RWPE2 (cell line): Measurements from ENCODE around the gene ECE1.

Experiments
- ATAC-seq: fragments of 200-7000 bp; cut with Tn5 transposase; 3 replicates; pipeline ENCODE4 v1.9.1; 2021; ENCODE audit warnings: low read depth
- DNase-seq: peaks from one replicate; pipeline ENCODE4 v3.0.0-alpha.2; 2020; ENCODE audit warnings: low spot score
- H3K27ac ChIP-seq: fragments of 450-650 bp; 2 replicates; pipeline ENCODE4 v1.5.1; 2017; ENCODE audit warnings: mild to moderate bottlenecking; ENCODE audit not compliant: poor library complexity, severe bottlenecking
- H3K27me3 ChIP-seq: fragments of 250-450 bp; sonication (Bioruptor Pico); 2 replicates; pipeline ENCODE4 v1.5.1; 2021; ENCODE audit warnings: mild to moderate bottlenecking, moderate library complexity; ENCODE audit not compliant: insufficient read depth, poor library complexity, severe bottlenecking
- H3K36me3 ChIP-seq: fragments of 250-450 bp; sonication (Bioruptor Pico); 2 replicates; pipeline ENCODE4 v1.5.1; 2020; ENCODE audit warnings: low read depth, mild to moderate bottlenecking, moderate library complexity
- H3K4me1 ChIP-seq: fragments of 250-450 bp; sonication (Bioruptor Pico); 2 replicates; pipeline ENCODE4 v1.5.1; 2021; ENCODE audit warnings: mild to moderate bottlenecking, moderate library complexity; ENCODE audit not compliant: insufficient read depth, poor library complexity, severe bottlenecking
- H3K4me3 ChIP-seq: fragments of 250-450 bp; sonication (Bioruptor Pico); 2 replicates; pipeline ENCODE4 v1.5.1; 2021; ENCODE audit warnings: mild to moderate bottlenecking, moderate library complexity; ENCODE audit not compliant: severe bottlenecking
- H3K9me3 ChIP-seq: fragments of 250-450 bp; sonication (Bioruptor Pico); 2 replicates; pipeline ENCODE4 v1.5.1; 2021; ENCODE audit warnings: mild to moderate bottlenecking, moderate library complexity; ENCODE audit not compliant: severe bottlenecking
- CTCF ChIP-seq: fragments of 450-650 bp; IDR thresholded peaks from one replicate; pipeline ENCODE4 v1.5.1; 2017; ENCODE audit warnings: mild to moderate bottlenecking, moderate library complexity; ENCODE audit not compliant: poor library complexity, severe bottlenecking

Gene ECE1

GRCh38 chr1:21334214-21335087 lies 44.2 kb upstream of the ECE1 start:
- ATAC-seq = peak; percentile 36
- peak; percentile 75 for TF ChIP-seq CTCF
- no peak for DNase-seq
- H3K4me3 ChIP-seq = no peak overlapping the region
- H3K4me1 ChIP-seq = peaks cover 41% of the 10 kb centered on the region
- H3K27me3 ChIP-seq = no peaks in the 10 kb centered on the region
- no peaks in the 10 kb centered on the region for H3K36me3 ChIP-seq
- no peaks in the 10 kb centered on the region for H3K9me3 ChIP-seq
- H3K27ac ChIP-seq = peak overlapping the region; percentile 78

DNA sequence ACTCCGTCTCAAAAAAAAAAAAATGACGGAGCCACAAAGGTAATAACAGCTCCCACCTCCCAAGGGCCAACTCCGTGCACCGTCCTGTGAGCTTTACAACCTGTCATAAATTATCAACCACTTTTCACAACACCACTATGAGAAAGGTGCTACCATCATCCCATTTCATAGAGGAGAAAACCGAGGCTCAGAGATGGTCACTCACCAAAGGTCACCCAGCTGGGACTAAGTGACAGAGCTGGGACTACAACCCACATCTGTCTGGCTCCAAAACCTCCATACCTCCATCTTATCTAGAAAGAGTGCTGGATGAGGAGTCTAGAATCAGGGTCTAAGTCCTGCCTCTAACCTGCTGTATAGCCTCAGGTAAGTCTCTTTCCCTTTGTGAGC lies 43.6 kb upstream of the ECE1 start:
- TF ChIP-seq CTCF = no peak
- Histone ChIP-seq H3K4me1 (peaks cover 44% of the 10 kb centered on the region), H3K36me3 (no peaks in the 10 kb centered on the region), H3K9me3 (no peaks in the 10 kb centered on the region), H3K27ac (peak overlapping the region; percentile 78), H3K4me3 (no peak overlapping the region), H3K27me3 (no peaks in the 10 kb centered on the region)
- ATAC-seq (no peak), DNase-seq (no peak)

- no peaks in the 10 kb centered on the region for H3K36me3 ChIP-seq
- peaks cover 35% of the 10 kb centered on the region for H3K4me1 ChIP-seq
- no peak overlapping the region for H3K4me3 ChIP-seq
- no peak for DNase-seq
- TF ChIP-seq CTCF = no peak
- H3K9me3 ChIP-seq = no peaks in the 10 kb centered on the region
- ATAC-seq = no peak
- H3K27me3 ChIP-seq = no peaks in the 10 kb centered on the region
- no peak overlapping the region for H3K27ac ChIP-seq
Observed at GRCh38 chr1:21332554-21333311, 42.5 kb upstream of the ECE1 start.

GRCh38 chr1:21331752-21332478 lies 41.7 kb upstream of the ECE1 start:
- ATAC-seq = no peak

More at GRCh38 chr1:21331752-21332478, 41.7 kb upstream of the ECE1 start:
- Histone ChIP-seq H3K27me3 (no peaks in the 10 kb centered on the region), H3K36me3 (no peaks in the 10 kb centered on the region), H3K4me1 (peaks cover 35% of the 10 kb centered on the region), H3K9me3 (no peaks in the 10 kb centered on the region), H3K4me3 (no peak overlapping the region), H3K27ac (no peak overlapping the region)
- no peak for TF ChIP-seq CTCF
- no peak for DNase-seq
